ENCODE measurements around the gene PRDM11.

DNA sequence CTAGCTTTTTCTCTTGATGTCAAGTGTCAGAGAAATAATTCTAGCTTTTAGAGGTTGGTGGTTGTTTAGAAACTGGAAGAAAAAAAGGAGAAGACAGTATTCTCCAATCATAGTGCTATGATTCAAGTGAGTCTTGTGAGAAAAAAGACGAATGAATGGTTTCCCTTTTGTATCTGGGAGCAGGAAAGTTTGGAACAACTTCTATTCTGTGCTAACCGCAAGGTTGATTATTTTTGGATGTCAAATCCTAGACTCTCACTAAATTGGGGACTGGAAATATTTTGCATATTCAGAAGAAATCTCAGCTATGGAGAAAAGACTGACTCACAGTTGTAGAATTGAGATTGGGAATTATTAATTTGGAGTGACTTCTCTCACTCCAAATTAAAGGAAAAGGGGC lies 70.5 kb downstream of the PRDM11 start:
- TF ChIP-seq, protein P1, sequence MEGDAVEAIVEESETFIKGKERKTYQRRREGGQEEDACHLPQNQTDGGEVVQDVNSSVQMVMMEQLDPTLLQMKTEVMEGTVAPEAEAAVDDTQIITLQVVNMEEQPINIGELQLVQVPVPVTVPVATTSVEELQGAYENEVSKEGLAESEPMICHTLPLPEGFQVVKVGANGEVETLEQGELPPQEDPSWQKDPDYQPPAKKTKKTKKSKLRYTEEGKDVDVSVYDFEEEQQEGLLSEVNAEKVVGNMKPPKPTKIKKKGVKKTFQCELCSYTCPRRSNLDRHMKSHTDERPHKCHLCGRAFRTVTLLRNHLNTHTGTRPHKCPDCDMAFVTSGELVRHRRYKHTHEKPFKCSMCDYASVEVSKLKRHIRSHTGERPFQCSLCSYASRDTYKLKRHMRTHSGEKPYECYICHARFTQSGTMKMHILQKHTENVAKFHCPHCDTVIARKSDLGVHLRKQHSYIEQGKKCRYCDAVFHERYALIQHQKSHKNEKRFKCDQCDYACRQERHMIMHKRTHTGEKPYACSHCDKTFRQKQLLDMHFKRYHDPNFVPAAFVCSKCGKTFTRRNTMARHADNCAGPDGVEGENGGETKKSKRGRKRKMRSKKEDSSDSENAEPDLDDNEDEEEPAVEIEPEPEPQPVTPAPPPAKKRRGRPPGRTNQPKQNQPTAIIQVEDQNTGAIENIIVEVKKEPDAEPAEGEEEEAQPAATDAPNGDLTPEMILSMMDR (conservative IDR thresholded peaks at IDR 0.05; ENCODE audit: low read depth, low read length): no peak
- TF ChIP-seq POLR2A (IDR thresholded peaks at IDR 0.05; ENCODE audit: low read depth, low read length) (no peak), CEBPB (IDR thresholded peaks at IDR 0.05; ENCODE audit: low read depth, low read length) (no peak), MAFK (IDR thresholded peaks at IDR 0.05; ENCODE audit: low read depth, low read length) (no peak), MXI1 (IDR thresholded peaks at IDR 0.05; ENCODE audit: borderline replicate concordance, low read depth, low read length) (no peak), RFX5 (IDR thresholded peaks at IDR 0.05; ENCODE audit: low read depth, low read length) (no peak), BHLHE40 (IDR thresholded peaks at IDR 0.05; ENCODE audit: low read depth, low read length) (no peak), MAZ (IDR thresholded peaks at IDR 0.05; ENCODE audit: borderline replicate concordance, low read depth, low read length) (no peak), RAD21 (IDR thresholded peaks at IDR 0.05; ENCODE audit: low read length) (no peak), SMC3 (IDR thresholded peaks at IDR 0.05; ENCODE audit: low read depth, low read length) (no peak), RCOR1 (IDR thresholded peaks at IDR 0.05; ENCODE audit: insufficient replicate concordance, low read length) (no peak), CHD1 (IDR thresholded peaks at IDR 0.05; ENCODE audit: low read depth, low read length) (no peak)
- TF ChIP-seq, protein P2, sequence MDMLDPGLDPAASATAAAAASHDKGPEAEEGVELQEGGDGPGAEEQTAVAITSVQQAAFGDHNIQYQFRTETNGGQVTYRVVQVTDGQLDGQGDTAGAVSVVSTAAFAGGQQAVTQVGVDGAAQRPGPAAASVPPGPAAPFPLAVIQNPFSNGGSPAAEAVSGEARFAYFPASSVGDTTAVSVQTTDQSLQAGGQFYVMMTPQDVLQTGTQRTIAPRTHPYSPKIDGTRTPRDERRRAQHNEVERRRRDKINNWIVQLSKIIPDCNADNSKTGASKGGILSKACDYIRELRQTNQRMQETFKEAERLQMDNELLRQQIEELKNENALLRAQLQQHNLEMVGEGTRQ (IDR thresholded peaks at IDR 0.05; ENCODE audit: low read depth, low read length): no peak
